ENCODE results near the gene ZNF530.

Gene ZNF530

DNA sequence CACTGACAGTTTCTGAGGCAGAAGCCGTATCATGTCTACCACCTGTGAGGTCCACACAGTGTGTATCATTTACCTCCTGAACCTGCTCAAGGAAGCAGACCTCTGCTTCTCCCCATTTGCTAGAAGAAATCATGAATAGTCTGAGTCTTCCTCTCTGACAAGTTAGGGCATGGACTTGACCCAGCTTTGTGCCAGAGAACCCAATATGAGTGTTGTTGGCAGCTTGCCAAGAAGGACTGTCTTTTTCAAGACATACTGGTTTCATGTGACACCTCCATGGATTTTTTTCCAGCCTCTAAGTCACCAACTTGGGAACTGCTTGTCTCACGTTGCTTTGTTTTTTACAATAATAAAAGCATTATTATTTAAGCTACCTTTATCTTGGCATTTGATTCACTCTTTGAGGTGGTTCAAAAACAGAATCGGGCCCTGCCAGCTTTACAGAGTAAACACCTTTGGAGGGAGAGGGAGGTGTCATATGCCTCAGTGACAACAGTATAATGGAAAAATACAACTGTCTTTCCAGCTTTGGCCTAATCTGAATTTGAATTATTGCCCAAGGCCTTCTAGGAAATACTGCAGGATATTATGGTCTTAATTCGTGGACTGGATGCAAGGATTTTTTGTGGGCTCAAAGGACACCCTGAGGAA, 42.8 kb downstream of the ZNF530 start:
- no peak for TF ChIP-seq ZFX (IDR thresholded peaks at IDR 0.05)
- TF ChIP-seq, protein P1, sequence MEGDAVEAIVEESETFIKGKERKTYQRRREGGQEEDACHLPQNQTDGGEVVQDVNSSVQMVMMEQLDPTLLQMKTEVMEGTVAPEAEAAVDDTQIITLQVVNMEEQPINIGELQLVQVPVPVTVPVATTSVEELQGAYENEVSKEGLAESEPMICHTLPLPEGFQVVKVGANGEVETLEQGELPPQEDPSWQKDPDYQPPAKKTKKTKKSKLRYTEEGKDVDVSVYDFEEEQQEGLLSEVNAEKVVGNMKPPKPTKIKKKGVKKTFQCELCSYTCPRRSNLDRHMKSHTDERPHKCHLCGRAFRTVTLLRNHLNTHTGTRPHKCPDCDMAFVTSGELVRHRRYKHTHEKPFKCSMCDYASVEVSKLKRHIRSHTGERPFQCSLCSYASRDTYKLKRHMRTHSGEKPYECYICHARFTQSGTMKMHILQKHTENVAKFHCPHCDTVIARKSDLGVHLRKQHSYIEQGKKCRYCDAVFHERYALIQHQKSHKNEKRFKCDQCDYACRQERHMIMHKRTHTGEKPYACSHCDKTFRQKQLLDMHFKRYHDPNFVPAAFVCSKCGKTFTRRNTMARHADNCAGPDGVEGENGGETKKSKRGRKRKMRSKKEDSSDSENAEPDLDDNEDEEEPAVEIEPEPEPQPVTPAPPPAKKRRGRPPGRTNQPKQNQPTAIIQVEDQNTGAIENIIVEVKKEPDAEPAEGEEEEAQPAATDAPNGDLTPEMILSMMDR (conservative IDR thresholded peaks at IDR 0.05) = no peak
- H3K27ac ChIP-seq = no peak overlapping the region

DNA sequence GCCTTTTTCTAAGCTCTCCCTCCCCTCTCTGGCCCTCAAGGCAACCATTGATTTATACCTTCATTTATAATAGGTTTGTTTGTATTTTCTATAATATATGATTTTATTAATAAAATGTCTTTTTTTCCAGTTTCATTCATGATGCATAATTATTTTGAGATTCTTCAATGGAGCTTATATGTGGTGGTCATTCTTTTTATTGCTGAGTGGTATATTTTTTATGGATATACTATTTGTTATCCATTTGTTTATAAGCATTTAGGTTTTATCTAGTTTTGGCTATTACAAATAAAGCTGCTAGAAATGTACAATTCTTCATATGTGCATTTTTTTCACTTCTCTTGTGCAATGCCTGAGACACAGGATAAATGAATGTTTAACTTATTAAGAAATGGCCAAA, 44.0 kb downstream of the ZNF530 start:
- H3K27ac ChIP-seq = no peak overlapping the region
- no peak for TF ChIP-seq ZFX (IDR thresholded peaks at IDR 0.05)
- TF ChIP-seq, protein P1 (conservative IDR thresholded peaks at IDR 0.05) = no peak

DNA sequence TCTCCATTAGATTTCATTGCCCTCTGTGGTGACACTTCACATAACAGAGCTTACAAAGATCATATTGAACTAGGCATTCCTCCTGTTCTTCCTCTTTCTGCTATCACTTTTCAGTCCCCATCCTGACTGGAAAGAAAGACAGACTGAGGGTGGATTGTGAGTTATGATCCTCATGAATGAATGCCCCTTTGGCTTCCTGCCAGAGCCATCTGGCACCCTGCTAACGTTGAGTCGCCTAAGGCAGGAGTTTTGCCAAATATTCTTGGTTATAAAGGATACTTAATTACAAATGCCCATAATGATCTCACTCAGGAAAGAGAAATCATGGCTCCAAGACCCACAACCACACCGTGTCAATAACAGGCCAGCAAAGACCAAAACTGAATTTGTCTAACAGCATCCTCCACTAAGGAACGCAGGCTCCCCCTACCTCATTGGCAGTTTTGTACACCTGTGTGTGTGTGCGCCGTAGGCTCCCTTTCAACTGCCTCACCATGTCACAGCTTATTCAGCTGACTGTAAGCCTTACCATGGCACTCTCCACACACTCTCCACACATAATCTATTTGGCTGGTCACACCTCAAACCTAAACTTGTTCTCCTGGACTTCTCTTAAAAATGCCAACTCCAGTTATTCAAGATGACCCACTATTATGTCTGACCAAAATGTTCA, 48.8 kb downstream of the ZNF530 start:
- no peak overlapping the region for H3K27ac ChIP-seq
- TF ChIP-seq, protein P1 (conservative IDR thresholded peaks at IDR 0.05) = no peak
- no peak for TF ChIP-seq ZFX (IDR thresholded peaks at IDR 0.05)

DNA sequence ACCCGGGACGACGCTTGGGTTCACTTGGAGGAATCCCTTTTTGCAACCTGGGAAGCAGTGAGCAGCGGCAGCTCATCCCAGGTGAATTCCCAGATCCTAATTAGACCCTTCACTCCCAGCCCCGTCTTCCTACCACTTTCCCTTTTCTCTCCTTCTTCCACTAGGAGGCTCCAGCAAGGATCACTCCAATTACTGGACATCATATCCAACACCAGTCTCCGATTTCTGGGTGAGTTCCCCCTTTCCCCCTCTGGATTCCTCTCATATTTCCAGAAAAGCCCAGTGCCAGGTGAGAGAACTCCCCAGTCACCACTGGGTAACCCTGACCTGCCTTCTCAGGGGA, 51.9 kb downstream of the ZNF530 start:
- H3K27ac ChIP-seq = no peak overlapping the region
- no peak for TF ChIP-seq ZFX (IDR thresholded peaks at IDR 0.05)
- TF ChIP-seq, protein P1 (conservative IDR thresholded peaks at IDR 0.05) = 0 out of 2 replicates have a peak, but pooled peaks have one; percentile 9

DNA sequence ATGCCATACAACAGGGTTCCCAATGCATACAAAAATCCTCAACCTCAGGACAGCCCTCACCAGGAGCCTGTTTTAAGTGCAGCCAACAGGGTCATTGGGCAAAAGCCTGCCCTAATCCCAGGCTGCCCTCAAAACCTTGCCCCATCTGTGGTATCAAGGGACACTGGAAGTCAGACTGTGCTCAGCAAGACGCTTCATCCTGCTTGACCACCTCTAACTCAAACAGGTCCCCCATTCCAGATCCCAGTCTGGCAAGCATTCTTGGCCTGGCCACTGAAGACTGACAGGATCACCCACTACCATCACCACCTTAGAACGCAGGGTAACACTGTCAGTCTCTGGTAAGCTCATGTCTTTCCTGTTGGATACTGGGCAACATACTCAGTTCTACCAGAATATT, 54.0 kb downstream of the ZNF530 start:
- H3K27ac ChIP-seq = no peak overlapping the region
- TF ChIP-seq ZFX (IDR thresholded peaks at IDR 0.05) = no peak
- TF ChIP-seq, protein P1 (conservative IDR thresholded peaks at IDR 0.05) = no peak

DNA sequence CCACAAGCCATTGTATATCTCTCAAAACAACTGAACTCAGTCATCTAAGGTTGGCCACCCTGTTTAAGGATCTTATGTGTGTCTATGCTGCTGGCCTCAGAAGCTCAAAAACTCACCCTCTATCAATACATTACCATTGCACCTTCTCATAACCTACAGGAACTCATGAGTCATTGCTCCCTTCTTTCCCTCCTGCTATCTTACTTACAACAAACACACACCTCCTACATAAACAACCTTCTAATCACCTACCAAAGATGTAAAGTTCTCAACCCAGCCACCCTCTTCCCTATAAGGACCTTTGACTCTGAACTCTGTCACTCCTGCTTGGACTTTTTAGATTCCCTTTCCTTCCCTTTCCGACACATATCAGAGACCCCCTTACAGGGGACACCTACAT, 55.8 kb downstream of the ZNF530 start:
- H3K27ac ChIP-seq = no peak overlapping the region
- TF ChIP-seq ZFX (IDR thresholded peaks at IDR 0.05) = no peak
- TF ChIP-seq, protein P1 (conservative IDR thresholded peaks at IDR 0.05) = no peak

DNA sequence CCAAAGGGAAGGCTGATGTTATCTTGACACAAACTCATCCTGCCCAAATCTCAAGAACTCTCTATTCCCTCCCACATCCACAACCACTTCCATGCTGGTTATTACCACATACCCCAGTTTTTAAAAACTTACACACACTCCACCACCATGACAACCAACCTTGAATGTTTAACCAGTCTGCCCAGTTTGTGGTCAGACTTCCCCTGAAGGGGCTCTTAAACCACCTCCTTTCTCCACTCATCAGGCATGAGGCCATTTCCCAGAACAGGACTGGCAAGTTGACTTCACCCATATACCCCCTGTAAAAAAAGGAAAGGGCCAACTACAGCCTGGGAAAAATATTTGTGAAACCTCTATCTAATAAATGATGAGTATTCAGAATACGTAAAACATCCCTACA, 56.7 kb downstream of the ZNF530 start:
- TF ChIP-seq, protein P1 (conservative IDR thresholded peaks at IDR 0.05) = no peak
- TF ChIP-seq ZFX (IDR thresholded peaks at IDR 0.05) = no peak
- no peak overlapping the region for H3K27ac ChIP-seq
